ENCODE measurements around the gene DVL1. TPM values are rescaled to one million over a fixed set of nuclear protein-coding genes. Genes with fewer than 3 reads are reported as not detected.
"Not testable (repeated sequence)": the region's sequence is repeated elsewhere in the genome, so short reads cannot be mapped to it uniquely, and the experiment has no call there.

DVL1 gene
- total RNA-seq, 4 donors from 2014 or later = 130 to 191 (median 144) TPM

GRCh38 chr1:1373051-1373814 is 24.0 kb upstream of the DVL1 start:
- Histone ChIP-seq H3K27ac (no peak overlapping the region), H3K4me3 (no peak overlapping the region), H3K27me3 (no peaks in the 10 kb centered on the region), H3K9me3 (no peaks in the 10 kb centered on the region), H3K36me3 (peaks cover 0 to 18% (median 7%) of the 10 kb centered on the region in 3 donors), H3K4me1 (peaks cover 0 to 45% (median 26%) of the 10 kb centered on the region in 4 donors)
- 83 to 85% methylated on average over 25 to 26 of the region's 26 CpGs for WGBS, 2 donors
- DNase-seq (ENCODE audit: low spot score in 2 of 2) = no peak
- no peak for TF ChIP-seq POLR2A (IDR thresholded peaks at IDR 0.05)
- TF ChIP-seq, protein P1, sequence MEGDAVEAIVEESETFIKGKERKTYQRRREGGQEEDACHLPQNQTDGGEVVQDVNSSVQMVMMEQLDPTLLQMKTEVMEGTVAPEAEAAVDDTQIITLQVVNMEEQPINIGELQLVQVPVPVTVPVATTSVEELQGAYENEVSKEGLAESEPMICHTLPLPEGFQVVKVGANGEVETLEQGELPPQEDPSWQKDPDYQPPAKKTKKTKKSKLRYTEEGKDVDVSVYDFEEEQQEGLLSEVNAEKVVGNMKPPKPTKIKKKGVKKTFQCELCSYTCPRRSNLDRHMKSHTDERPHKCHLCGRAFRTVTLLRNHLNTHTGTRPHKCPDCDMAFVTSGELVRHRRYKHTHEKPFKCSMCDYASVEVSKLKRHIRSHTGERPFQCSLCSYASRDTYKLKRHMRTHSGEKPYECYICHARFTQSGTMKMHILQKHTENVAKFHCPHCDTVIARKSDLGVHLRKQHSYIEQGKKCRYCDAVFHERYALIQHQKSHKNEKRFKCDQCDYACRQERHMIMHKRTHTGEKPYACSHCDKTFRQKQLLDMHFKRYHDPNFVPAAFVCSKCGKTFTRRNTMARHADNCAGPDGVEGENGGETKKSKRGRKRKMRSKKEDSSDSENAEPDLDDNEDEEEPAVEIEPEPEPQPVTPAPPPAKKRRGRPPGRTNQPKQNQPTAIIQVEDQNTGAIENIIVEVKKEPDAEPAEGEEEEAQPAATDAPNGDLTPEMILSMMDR (IDR thresholded peaks at IDR 0.05) = no peak
- TF ChIP-seq EP300 (IDR thresholded peaks at IDR 0.05) = no peak

GRCh38 chr1:1371746-1372711 is 22.8 kb upstream of the DVL1 start:
- DNase-seq (ENCODE audit: low spot score in 2 of 2) = peak in 1 of 2 donors; percentile 71
- H3K36me3 ChIP-seq = peaks cover 0 to 18% (median 7%) of the 10 kb centered on the region in 3 donors
- TF ChIP-seq, protein P1 (IDR thresholded peaks at IDR 0.05) = peak; percentile 90 to 99 (median 95)
- no peak for TF ChIP-seq POLR2A (IDR thresholded peaks at IDR 0.05)
- H3K4me1 ChIP-seq = peaks cover 0 to 45% (median 26%) of the 10 kb centered on the region in 4 donors
- no peaks in the 10 kb centered on the region for H3K27me3 ChIP-seq
- no peak overlapping the region for H3K4me3 ChIP-seq
- WGBS, 2 donors = 20 to 37% methylated on average over 14 to 21 of the region's 26 CpGs
- peak overlapping the region in 3 of 4 donors; percentile 23 to 78 (median 42) for H3K27ac ChIP-seq
- no peaks in the 10 kb centered on the region for H3K9me3 ChIP-seq

- Histone ChIP-seq H3K36me3 (peaks cover 0 to 18% (median 7%) of the 10 kb centered on the region in 3 donors), H3K9me3 (no peaks in the 10 kb centered on the region), H3K4me3 (no peak overlapping the region), H3K27me3 (no peaks in the 10 kb centered on the region), H3K4me1 (peaks cover 0 to 45% (median 26%) of the 10 kb centered on the region in 4 donors), H3K27ac (peak overlapping the region in 2 of 4 donors; percentile 23 to 78)
- no peak for DNase-seq (ENCODE audit: low spot score in 2 of 2)
- 35 to 46% methylated on average over 10 to 12 of the region's 12 CpGs for WGBS, 2 donors
- TF ChIP-seq POLR2A (IDR thresholded peaks at IDR 0.05) = no peak
- no peak for TF ChIP-seq EP300 (IDR thresholded peaks at IDR 0.05)
- TF ChIP-seq, protein P1 (IDR thresholded peaks at IDR 0.05) = no peak
Measured at GRCh38 chr1:1371364-1371745, 22.1 kb upstream of the DVL1 start.

GRCh38 chr1:1370771-1371300 is 21.6 kb upstream of the DVL1 start:
- H3K4me1 ChIP-seq = peaks cover 0 to 40% (median 23%) of the 10 kb centered on the region in 4 donors
- peaks cover 0 to 18% (median 7%) of the 10 kb centered on the region in 3 donors for H3K36me3 ChIP-seq
- no peak overlapping the region for H3K4me3 ChIP-seq
- no peaks in the 10 kb centered on the region for H3K9me3 ChIP-seq
- TF ChIP-seq EP300 (IDR thresholded peaks at IDR 0.05) = no peak
- TF ChIP-seq POLR2A (IDR thresholded peaks at IDR 0.05) = no peak
- TF ChIP-seq, protein P1 (IDR thresholded peaks at IDR 0.05) = no peak
- no peak for DNase-seq (ENCODE audit: low spot score in 2 of 2)
- H3K27me3 ChIP-seq = no peaks in the 10 kb centered on the region
- WGBS, 2 donors = 80 to 83% methylated on average over 10 to 13 of the region's 16 CpGs
- peak overlapping the region in 1 of 4 donors; percentile 58 for H3K27ac ChIP-seq

DNA sequence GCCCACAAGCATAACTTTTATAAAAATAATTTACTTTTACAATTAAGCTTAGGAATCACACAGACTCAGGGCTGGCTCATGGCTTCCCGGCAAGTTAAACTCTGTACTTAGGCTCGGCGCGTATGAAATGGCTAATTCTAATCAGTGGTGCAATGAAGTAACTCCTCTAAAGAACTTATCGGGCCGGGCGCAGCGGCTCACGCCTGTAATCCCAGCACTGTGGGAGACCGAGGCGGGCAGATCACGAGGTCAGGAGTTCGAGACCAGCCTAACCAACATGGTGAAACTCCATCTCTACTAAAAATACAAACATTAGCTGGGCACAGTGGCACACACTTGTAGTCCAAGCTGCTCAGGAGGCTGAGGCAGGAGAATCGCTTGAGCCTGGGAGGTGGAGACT is 20.9 kb upstream of the DVL1 start:
- H3K4me3 ChIP-seq; H3K9me3 ChIP-seq; H3K27me3 ChIP-seq; DNase-seq (ENCODE audit: low spot score in 2 of 2); H3K27ac ChIP-seq: not testable (repeated sequence)
- H3K36me3 ChIP-seq = peaks cover 0 to 18% (median 7%) of the 10 kb centered on the region in 3 donors
- WGBS, 2 donors = 91 to 92% methylated on average over 14 of the region's 14 CpGs
- H3K4me1 ChIP-seq = peaks cover 0 to 38% (median 21%) of the 10 kb centered on the region in 4 donors

Measured in tibial nerve (tissue), 4 donors.